HFF-Myc (cell line): ENCODE results near the gene CLEC3B.

Experiments used
- DNase-seq: peaks from one replicate; pipeline ENCODE4 v3.0.0-alpha.2; 2011; ENCODE audit warnings: low read depth; ENCODE audit errors: extremely low read depth
- H3K4me3 ChIP-seq: replicated peaks from 2 replicates; pipeline ENCODE4 v1.5.1; 2011; ENCODE audit warnings: low read depth, mild to moderate bottlenecking, control low read depth, low read length
- CTCF ChIP-seq: IDR thresholded peaks from 2 replicates; pipeline ENCODE4 v1.5.1; 2012; ENCODE audit warnings: mild to moderate bottlenecking, low read depth, low read length, control low read depth; ENCODE audit errors: missing control alignments

The CLEC3B gene

GRCh38 chr3:45021524-45022297 lies 4.4 kb upstream of the CLEC3B start:
- no peak for DNase-seq
- TF ChIP-seq CTCF = no peak
- no peak overlapping the region for H3K4me3 ChIP-seq

GRCh38 chr3:45023675-45024074 lies 2.4 kb upstream of the CLEC3B start:
- no peak for DNase-seq
- no peak for TF ChIP-seq CTCF
- H3K4me3 ChIP-seq = no peak overlapping the region

- TF ChIP-seq CTCF = no peak
- no peak overlapping the region for H3K4me3 ChIP-seq
- no peak for DNase-seq
Observed at GRCh38 chr3:45024542-45025255, 1.4 kb upstream of the CLEC3B start.

GRCh38 chr3:45026957-45027356 lies 854 bp downstream of the CLEC3B start:
- no peak overlapping the region for H3K4me3 ChIP-seq
- no peak for DNase-seq
- no peak for TF ChIP-seq CTCF

GRCh38 chr3:45027441-45027840 lies 1.3 kb downstream of the CLEC3B start:
- DNase-seq = no peak
- no peak for TF ChIP-seq CTCF
- no peak overlapping the region for H3K4me3 ChIP-seq

- H3K4me3 ChIP-seq = no peak overlapping the region
- no peak for DNase-seq
- no peak for TF ChIP-seq CTCF
Observed at GRCh38 chr3:45029216-45029615, 3.1 kb downstream of the CLEC3B start.
